GM21367 (cell line): ENCODE data around the gene CFAP46.
"Not testable (repeated sequence)": the region's sequence is repeated elsewhere in the genome, so short reads cannot be mapped to it uniquely, and the experiment has no call there.

ENCODE experiments used
- ATAC-seq: cut with Tn5 transposase; IDR thresholded peaks from one replicate; pipeline ENCODE4 v1.9.1; 2021; ENCODE audit not compliant: unreplicated experiment

The CFAP46 gene

GRCh38 chr10:132849546-132850031 is 92.8 kb downstream of the CFAP46 start:
- no peak for ATAC-seq

DNA sequence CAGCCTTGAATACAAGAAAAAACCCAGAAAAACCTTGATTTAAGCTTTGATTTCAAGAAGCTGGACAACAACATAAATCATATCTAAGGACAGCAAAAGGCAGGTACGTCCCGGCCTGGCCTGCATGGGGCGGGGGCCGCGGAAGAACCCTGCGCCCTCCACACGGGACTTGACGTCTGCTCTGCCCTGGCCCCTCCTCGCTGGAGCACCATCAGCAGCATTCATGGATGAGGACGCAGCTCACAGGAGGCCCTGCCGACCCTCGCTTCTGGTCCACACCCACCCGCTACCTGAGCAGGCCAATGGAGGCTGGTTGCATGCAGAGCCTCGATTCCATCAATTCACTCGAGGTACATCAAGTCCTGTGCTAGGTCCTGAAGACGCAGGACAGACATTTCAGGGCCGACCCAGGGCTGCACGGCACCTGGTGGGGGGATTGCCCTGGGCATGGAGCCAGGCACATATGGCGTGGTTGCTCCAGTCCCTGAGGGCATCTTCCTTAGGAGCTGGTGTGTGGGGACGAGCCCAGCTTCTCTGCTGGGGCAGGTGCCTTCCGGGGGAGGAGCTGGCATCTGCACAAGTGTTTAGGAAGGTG is 93.3 kb downstream of the CFAP46 start:
- ATAC-seq: no peak

DNA sequence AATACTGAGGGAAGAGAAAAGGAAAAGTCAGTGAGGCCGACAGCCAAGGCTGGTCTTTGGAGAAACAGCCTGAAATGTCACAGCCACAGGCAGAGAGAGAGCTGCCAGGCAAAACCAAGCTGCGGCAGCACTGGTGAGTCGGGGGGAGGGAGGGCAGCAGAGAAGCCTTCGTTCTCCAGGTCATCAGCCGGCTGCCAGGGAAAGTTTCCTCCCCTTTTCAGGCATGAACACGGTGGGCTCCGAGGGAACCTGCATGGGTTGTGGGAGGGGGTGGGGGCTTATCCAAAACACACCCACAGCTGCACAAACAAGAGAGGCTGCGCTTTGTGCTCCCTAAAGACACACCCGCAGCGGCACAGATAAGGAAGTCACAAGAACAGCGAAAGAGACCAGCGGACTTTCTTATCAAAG is 94.1 kb downstream of the CFAP46 start:
- ATAC-seq: no peak

DNA sequence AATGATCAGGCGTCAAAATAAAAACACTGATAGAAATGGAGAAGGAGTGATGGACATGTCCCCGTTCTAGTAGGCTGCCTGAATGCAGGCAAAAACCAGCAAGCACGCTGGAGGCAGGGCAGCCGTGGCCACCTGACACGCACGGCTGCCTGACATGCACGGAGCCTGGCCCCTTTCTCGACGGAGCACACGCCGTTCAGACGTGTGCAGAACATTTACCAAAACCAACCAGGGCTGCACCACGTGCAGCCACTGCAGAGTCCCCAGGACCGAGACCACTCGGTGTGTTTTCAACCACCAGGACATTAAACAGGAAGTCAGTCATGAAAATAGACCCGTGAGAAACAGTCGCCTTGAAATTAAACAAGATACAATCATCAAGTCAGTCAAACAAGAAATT is 94.5 kb downstream of the CFAP46 start:
- ATAC-seq: no peak

- no peak for ATAC-seq
Observed at GRCh38 chr10:132847416-132847777, 95.0 kb downstream of the CFAP46 start.

GRCh38 chr10:132846631-132847415 is 95.5 kb downstream of the CFAP46 start:
- ATAC-seq: no peak

GRCh38 chr10:132845780-132846595 is 96.4 kb downstream of the CFAP46 start:
- ATAC-seq: no peak

GRCh38 chr10:132845041-132845551 is 97.3 kb downstream of the CFAP46 start:
- no peak for ATAC-seq

- ATAC-seq: no peak
Observed at GRCh38 chr10:132844069-132844809, 98.1 kb downstream of the CFAP46 start.

GRCh38 chr10:132843276-132843675 is 99.1 kb downstream of the CFAP46 start:
- ATAC-seq: not testable (repeated sequence)

DNA sequence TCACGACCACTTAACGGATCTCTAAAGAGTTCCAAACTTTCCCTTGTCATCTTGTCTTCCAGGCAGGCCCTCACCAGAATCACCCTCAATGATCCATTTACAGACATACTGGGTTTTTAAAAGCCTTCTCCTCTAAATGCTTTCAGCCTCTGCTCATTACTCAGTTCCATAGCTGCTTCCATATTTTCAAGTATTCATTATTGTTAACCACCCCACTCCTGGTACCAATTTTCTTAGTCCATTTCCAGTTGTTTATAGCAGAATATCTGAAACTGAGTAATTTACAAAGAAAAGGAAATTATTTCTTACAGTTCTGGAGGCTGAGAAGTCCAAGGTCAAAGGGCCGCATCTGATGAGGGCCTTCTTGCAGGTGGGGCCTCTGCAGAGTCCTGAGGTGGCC is 100.0 kb downstream of the CFAP46 start:
- no peak for ATAC-seq

DNA sequence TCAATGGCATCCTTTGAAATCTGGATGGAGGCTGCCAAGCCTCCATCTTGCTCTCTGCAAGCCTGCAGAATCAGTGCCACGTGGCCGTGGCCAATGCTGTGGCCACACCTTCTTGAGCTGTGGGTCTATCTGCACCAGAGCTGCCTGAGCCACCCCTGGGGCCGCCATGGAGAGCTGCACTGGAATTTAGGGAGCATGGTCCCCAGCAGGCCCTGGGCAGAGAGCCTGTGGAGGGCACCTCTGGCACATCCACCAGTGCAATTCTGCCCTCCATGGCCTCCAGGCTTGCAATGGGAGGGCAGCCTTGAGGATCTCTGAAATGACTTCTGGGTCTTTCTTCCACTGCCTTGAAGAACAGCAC is 100.8 kb downstream of the CFAP46 start:
- ATAC-seq: no peak

DNA sequence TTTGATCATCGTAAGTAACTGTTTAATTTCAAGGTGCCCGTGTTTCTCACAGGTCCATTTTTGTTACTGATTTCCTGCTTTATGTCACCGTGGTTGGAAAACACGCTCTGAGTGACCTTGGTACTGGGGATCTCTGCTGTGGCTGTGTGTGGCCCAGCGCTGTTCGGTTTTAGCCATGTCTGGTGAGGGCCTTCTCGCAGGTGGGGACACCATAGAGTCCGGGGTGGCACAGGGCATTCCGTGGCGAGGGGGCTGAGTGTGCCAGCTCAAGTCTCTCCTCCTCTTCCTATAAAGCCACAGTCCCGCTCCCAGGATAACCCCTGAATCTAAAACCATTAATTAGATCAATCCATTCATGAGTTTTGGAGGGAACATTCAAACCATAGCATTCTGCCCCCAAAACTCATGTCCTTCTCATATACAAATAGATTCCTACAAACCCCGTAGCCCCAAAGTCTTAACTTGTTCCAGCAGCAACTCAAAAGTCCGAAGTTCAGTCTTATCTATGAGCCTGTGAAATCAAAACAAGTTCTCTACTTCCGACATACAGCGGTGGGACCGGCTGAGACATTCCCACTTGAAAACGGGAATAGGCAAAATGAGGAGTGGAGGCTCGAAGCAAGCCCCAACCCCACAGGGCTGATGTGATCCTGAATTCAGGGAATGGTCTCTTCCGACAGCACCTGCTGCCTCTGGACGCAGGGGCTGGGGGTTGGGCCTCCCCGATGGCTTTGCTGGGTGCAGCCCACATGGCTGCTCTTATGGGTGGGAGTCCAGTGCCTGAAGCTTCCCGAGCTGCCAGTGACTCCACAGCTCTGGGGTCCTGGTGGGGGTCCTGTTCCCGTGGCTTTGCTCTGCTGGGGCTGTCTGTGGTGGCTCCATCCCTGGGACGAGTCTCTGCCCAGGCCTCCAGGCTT is 101.4 kb downstream of the CFAP46 start:
- no peak for ATAC-seq

DNA sequence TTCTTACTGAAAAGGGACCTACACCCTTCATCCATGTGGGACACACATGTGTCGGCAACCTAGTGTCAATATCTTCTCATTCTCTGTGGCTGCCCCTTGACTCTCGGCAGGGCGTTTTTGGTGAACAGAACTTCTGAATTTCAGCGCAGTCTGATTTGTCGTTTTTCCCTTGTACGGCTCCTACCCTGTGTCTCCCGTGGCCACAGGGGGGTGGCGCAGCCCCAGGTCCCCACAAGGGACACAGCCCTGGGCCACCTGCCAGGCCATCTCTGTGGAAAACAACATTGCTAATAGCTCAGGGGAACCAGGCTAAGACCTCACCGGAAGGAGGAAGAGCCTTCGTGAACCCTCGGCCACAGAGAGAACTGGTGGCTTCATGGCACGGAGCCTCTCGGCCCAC is 103.3 kb downstream of the CFAP46 start:
- no peak for ATAC-seq

GRCh38 chr10:132838346-132838970 is 103.9 kb downstream of the CFAP46 start:
- ATAC-seq: no peak

DNA sequence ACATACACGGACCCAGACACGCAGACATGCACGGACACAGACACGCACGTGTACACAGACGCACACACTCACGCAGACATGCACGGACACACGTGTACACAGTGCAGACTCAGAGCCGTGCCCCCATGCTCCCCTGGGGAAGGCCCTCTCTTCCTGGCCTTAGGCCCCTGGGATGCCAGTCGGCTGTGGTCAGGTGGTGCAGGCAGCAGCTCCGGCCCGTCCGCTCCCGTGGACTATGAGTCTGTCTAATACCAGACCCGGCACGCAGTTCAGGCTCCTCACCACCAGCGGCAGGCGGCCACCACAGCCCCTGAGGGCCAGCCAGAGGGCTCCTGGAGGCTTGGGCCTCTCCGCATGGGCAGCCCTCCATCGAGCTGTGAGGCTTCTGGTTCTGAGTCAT is 104.5 kb downstream of the CFAP46 start:
- no peak for ATAC-seq

GRCh38 chr10:132836832-132837540 is 105.4 kb downstream of the CFAP46 start:
- ATAC-seq: no peak

DNA sequence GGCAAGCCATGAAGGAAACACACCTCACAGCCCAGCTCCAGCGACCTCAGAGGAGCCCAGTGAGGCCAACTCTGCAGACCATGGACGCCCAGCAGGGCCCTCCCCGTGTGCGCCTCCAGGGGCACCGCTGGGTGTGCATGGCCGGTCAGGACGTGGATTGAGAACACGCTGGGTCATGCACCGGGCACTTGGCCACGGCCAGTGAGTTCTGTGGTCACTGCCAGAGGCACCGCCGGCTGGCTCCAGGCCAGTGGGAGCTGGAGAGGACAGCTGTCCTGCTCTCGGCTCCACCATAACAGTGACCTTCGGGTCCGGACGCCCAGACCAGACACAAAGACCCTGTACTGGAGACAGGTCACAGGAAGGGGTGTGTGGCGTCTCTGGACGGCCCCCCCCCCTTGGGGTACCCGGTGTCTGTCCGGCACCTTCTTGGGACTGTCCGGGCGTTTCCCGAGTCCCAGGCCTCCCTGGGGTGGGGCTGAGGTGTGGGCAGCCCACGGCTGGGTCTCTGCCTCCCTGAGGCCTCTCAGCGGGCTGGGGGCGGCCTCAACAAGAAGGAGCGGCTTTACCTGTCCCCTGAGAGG is 106.0 kb downstream of the CFAP46 start:
- no peak for ATAC-seq
